Gastroesophageal sphincter (tissue), 3 donors: Measurements from ENCODE around the gene RABL6.
"Not testable (repeated sequence)": the region's sequence is repeated elsewhere in the genome, so short reads cannot be mapped to it uniquely, and the experiment has no call there.

Experiments used
- EP300 ChIP-seq: sonication (generic); formaldehyde crosslinking; IDR thresholded peaks from one replicate; pipeline ENCODE4 v1.6.1; 2017; ENCODE audit warnings: antibody characterized with exemption, mild to moderate bottlenecking
- POLR2A ChIP-seq, 2 donors: fragments of 450-650 bp; IDR thresholded peaks; one replicate each; pipeline ENCODE4 v1.6.1; 2017; ENCODE audit warnings: antibody characterized with exemption in 2 of 2, mild to moderate bottlenecking in 2 of 2, moderate library complexity in 1 of 2
- TF ChIP-seq, protein P1 (sequence below), 4 experiments: fragments of 200-600 bp in 2 of 4; fragments of 450-650 bp in 2 of 4; sonication (generic) in 1 of 4; IDR thresholded peaks; one replicate each; pipeline ENCODE4 v1.5.1; 2017 to 2019; ENCODE audit warnings: antibody characterized with exemption in 4 of 4, mild to moderate bottlenecking in 2 of 4, moderate library complexity in 2 of 4

DNA sequence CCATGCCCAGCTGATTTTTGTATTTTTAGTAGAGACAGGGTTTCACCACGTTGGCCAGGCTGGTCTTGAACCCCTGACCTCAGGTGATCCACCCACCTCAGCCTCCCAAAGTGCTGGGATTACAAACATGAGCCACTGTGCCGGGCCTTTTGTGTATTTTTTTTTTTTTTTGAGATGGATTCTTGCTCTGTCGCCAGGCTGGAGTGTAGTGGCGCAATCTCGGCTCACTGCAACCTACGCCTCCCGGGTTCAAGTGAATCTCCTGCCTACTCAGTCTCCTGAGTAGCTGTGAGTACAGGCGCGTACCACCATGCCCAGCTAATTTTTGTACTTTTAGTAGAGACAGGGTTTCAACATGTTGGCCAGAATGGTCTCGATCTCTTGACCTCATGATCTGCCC lies 75.9 kb downstream of the RABL6 start:
- TF ChIP-seq, protein P1, sequence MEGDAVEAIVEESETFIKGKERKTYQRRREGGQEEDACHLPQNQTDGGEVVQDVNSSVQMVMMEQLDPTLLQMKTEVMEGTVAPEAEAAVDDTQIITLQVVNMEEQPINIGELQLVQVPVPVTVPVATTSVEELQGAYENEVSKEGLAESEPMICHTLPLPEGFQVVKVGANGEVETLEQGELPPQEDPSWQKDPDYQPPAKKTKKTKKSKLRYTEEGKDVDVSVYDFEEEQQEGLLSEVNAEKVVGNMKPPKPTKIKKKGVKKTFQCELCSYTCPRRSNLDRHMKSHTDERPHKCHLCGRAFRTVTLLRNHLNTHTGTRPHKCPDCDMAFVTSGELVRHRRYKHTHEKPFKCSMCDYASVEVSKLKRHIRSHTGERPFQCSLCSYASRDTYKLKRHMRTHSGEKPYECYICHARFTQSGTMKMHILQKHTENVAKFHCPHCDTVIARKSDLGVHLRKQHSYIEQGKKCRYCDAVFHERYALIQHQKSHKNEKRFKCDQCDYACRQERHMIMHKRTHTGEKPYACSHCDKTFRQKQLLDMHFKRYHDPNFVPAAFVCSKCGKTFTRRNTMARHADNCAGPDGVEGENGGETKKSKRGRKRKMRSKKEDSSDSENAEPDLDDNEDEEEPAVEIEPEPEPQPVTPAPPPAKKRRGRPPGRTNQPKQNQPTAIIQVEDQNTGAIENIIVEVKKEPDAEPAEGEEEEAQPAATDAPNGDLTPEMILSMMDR (IDR thresholded peaks at IDR 0.05), result not testable (repeated sequence)
- not testable (repeated sequence) for TF ChIP-seq POLR2A (IDR thresholded peaks at IDR 0.05); EP300
